HEK293 (cell line): ENCODE data around the gene ELOVL2.

Source experiments
- ZNF211 ChIP-seq: fragments of 450-650 bp; formaldehyde crosslinking; IDR thresholded peaks from 2 replicates; pipeline ENCODE4 v1.5.1; 2016; ENCODE audit warnings: low read depth, missing biosample characterization, missing genetic modification characterization
- ZNF311 ChIP-seq: fragments of 450-650 bp; formaldehyde crosslinking; IDR thresholded peaks from 2 replicates; pipeline ENCODE4 v1.5.1; 2017; ENCODE audit warnings: missing biosample characterization, missing genetic modification characterization, borderline replicate concordance
- ZNF549 ChIP-seq: fragments of 450-650 bp; IDR thresholded peaks from 2 replicates; pipeline ENCODE4 v1.5.1; 2018; ENCODE audit warnings: missing biosample characterization, missing genetic modification characterization, mild to moderate bottlenecking, inconsistent platforms, moderate library complexity
- ZNF585B ChIP-seq: fragments of 450-650 bp; formaldehyde crosslinking; IDR thresholded peaks from 2 replicates; pipeline ENCODE4 v1.5.1; 2016; ENCODE audit warnings: missing biosample characterization, missing genetic modification characterization
- ZNF664 ChIP-seq: fragments of 450-650 bp; formaldehyde crosslinking; IDR thresholded peaks from 2 replicates; pipeline ENCODE4 v1.5.1; 2016; ENCODE audit warnings: missing biosample characterization, missing genetic modification characterization
- ZNF76 ChIP-seq: fragments of 450-650 bp; formaldehyde crosslinking; IDR thresholded peaks from 2 replicates; pipeline ENCODE4; 2016; ENCODE audit warnings: low read depth, missing biosample characterization, missing genetic modification characterization, borderline replicate concordance
- TF ChIP-seq, protein P1 (sequence below): fragments of 450-650 bp; formaldehyde crosslinking; IDR thresholded peaks from 2 replicates; pipeline ENCODE4 v1.5.1; 2016; ENCODE audit warnings: missing biosample characterization, missing genetic modification characterization
- TF ChIP-seq, protein P2 (sequence below): fragments of 450-650 bp; formaldehyde crosslinking; IDR thresholded peaks from 2 replicates; pipeline ENCODE4 v1.5.1; 2016; ENCODE audit warnings: missing biosample characterization, missing genetic modification characterization
- TF ChIP-seq, protein P3 (sequence below): fragments of 450-650 bp; formaldehyde crosslinking; optimal IDR thresholded peaks from 2 replicates; pipeline ENCODE3; 2016; ENCODE audit warnings: missing biosample characterization, mild to moderate bottlenecking, missing genetic modification characterization

DNA sequence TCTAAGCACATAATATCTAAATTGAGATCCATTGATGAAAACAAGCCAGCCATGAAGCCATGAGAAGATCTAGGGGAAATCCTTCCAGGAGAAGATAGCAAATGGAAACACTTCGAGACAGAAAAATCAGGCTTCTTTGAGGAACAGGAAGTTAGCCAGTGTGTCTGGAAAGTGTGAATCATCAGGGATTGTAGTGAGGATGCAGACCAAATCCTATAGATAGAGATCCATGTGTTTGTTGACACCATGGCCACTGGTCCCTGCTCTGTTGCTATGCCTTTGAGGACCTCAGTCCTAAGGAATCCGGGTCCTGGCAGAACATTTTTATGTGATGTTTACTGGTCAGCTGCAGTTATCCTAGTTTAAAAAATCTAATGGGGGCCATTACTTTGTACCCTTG, 6.6 kb upstream of the ELOVL2 start:
- TF ChIP-seq ZNF311 (tag by site-specific recombination) (no peak), ZNF549 (tag by site-specific recombination) (no peak), ZNF664 (tag by site-specific recombination) (no peak), ZNF585B (tag by site-specific recombination) (no peak), ZNF211 (no peak), ZNF76 (tag by site-specific recombination) (no peak)
- TF ChIP-seq, protein P1, sequence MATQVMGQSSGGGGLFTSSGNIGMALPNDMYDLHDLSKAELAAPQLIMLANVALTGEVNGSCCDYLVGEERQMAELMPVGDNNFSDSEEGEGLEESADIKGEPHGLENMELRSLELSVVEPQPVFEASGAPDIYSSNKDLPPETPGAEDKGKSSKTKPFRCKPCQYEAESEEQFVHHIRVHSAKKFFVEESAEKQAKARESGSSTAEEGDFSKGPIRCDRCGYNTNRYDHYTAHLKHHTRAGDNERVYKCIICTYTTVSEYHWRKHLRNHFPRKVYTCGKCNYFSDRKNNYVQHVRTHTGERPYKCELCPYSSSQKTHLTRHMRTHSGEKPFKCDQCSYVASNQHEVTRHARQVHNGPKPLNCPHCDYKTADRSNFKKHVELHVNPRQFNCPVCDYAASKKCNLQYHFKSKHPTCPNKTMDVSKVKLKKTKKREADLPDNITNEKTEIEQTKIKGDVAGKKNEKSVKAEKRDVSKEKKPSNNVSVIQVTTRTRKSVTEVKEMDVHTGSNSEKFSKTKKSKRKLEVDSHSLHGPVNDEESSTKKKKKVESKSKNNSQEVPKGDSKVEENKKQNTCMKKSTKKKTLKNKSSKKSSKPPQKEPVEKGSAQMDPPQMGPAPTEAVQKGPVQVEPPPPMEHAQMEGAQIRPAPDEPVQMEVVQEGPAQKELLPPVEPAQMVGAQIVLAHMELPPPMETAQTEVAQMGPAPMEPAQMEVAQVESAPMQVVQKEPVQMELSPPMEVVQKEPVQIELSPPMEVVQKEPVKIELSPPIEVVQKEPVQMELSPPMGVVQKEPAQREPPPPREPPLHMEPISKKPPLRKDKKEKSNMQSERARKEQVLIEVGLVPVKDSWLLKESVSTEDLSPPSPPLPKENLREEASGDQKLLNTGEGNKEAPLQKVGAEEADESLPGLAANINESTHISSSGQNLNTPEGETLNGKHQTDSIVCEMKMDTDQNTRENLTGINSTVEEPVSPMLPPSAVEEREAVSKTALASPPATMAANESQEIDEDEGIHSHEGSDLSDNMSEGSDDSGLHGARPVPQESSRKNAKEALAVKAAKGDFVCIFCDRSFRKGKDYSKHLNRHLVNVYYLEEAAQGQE (tag by site-specific recombination) = no peak
- TF ChIP-seq, protein P2, sequence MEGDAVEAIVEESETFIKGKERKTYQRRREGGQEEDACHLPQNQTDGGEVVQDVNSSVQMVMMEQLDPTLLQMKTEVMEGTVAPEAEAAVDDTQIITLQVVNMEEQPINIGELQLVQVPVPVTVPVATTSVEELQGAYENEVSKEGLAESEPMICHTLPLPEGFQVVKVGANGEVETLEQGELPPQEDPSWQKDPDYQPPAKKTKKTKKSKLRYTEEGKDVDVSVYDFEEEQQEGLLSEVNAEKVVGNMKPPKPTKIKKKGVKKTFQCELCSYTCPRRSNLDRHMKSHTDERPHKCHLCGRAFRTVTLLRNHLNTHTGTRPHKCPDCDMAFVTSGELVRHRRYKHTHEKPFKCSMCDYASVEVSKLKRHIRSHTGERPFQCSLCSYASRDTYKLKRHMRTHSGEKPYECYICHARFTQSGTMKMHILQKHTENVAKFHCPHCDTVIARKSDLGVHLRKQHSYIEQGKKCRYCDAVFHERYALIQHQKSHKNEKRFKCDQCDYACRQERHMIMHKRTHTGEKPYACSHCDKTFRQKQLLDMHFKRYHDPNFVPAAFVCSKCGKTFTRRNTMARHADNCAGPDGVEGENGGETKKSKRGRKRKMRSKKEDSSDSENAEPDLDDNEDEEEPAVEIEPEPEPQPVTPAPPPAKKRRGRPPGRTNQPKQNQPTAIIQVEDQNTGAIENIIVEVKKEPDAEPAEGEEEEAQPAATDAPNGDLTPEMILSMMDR (tag by site-specific recombination) = no peak
- TF ChIP-seq, protein P3, sequence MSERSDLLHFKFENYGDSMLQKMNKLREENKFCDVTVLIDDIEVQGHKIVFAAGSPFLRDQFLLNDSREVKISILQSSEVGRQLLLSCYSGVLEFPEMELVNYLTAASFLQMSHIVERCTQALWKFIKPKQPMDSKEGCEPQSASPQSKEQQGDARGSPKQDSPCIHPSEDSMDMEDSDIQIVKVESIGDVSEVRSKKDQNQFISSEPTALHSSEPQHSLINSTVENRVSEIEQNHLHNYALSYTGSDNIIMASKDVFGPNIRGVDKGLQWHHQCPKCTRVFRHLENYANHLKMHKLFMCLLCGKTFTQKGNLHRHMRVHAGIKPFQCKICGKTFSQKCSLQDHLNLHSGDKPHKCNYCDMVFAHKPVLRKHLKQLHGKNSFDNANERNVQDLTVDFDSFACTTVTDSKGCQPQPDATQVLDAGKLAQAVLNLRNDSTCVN = no peak
